UCSD-AML1 (cell line): Measurements from ENCODE around the gene LRMDA.
A peak's percentile ranks its signal among the peaks of the same experiment; 100 is the strongest.
"Not testable (repeated sequence)": the region's sequence is repeated elsewhere in the genome, so short reads cannot be mapped to it uniquely, and the experiment has no call there.

Source experiments
- DNase-seq: peaks from one replicate; lab custom pipeline; 2025; ENCODE audit not compliant: unreplicated experiment; lab: John Stamatoyannopoulos, UW

Gene LRMDA

GRCh38 chr10:76052682-76053503 is 621.5 kb downstream of the LRMDA start:
- DNase-seq = no peak

GRCh38 chr10:76055466-76055865 is 624.0 kb downstream of the LRMDA start:
- DNase-seq = no peak

DNA sequence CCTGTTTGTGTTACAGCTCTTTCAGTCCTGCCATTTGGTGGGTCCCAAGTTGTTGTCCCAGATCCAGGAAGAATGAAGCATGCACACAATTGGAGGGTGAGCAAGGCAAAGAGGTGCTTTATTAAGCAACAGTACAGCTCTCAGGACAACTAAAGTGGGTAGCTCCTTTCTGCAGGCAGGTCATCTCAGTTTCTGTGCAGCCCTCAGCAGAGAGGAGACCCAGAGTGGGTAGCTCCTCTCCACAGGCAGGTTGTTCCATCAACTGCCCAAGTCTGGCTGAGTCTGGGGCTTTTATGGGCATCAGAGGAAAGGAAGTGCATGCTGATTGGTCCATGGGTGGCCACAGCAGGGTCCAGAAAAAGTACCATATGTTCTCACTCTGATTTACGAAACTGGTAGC is 624.5 kb downstream of the LRMDA start:
- DNase-seq = no peak

GRCh38 chr10:76060993-76061392 is 629.6 kb downstream of the LRMDA start:
- DNase-seq = not testable (repeated sequence)

DNA sequence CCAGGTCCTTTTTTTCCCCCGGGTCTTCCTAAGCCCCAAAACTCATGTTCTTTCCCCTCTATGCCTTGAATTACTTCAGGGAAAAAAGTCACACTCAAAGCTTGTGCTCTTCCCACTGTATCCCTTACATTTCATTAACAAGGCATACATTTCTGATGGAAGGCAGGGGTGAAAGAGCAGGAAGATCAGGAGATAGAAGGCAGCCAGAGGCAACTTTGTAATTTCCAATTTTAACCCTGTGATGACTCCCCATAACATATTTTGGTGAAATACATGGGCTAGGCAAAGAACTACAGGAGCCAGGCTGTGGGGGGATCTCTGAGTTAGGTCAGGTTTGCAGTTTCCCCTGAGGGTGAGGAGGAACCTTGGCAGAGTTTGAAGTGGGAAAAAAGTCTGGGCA is 635.0 kb downstream of the LRMDA start:
- DNase-seq = no peak

DNA sequence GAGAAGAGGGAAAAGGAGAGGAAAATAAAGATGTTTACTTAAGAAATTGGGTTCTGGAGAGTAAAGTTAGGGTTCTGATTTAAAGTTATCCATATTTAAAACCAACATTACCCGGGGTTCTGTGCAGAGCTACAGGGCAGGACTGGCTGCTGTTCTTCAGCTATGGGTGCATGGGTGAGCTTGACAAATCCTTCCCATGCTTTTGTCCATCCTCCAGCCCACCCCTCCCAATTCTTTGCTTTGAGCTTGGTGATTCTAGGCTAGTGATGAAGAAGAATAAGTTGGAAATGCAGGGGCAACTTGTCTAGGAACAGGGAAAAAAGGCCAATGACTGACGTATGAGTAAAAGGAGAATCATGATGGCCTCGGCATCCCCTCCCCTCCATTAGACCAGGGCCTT is 636.0 kb downstream of the LRMDA start:
- no peak for DNase-seq

- no peak for DNase-seq
Measured at GRCh38 chr10:76068856-76069255, 637.4 kb downstream of the LRMDA start.

- no peak for DNase-seq
Measured at GRCh38 chr10:76070916-76071315, 639.5 kb downstream of the LRMDA start.

GRCh38 chr10:76071653-76072365 is 640.4 kb downstream of the LRMDA start:
- DNase-seq = no peak

DNA sequence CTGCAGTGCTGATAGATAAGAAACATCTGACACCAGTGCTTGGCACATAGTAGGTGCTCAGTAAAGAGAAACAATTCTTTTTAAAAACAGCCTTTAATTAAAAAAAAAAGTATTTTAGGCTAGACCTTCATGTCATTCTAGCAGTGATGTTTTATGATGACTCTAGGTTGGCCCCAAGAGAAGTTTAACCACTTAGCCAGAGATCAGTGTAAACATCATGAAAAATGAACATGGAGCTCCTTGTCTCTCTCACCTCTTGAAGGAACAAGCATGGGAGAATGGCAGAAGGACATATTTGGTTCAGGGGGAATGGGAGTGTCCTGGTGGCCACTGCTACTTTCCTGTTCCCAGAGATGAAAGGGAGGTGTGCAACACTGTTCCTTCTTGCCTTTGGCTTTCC is 641.0 kb downstream of the LRMDA start:
- no peak for DNase-seq

GRCh38 chr10:76073524-76073923 is 642.1 kb downstream of the LRMDA start:
- no peak for DNase-seq

DNA sequence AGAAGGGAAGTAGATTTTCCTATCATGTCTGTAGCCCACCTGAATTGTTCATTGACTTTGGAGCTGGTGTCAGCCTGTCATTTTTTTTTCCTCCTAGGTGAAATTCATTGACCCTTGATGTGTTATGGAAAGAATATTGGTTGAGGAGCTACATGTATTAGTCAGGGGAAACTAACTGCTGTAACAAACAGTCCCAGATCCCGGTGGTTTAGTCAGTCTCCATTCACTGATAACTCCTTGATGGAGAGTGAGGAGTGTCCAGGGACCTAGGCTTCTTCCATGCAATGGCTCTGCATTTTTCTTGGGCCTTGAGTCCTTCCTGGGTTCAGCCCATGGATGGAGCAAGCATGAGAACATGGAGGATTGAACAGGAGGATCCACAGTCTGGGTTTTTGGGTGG is 643.2 kb downstream of the LRMDA start:
- no peak for DNase-seq

- no peak for DNase-seq
Measured at GRCh38 chr10:76080451-76080850, 649.0 kb downstream of the LRMDA start.

DNA sequence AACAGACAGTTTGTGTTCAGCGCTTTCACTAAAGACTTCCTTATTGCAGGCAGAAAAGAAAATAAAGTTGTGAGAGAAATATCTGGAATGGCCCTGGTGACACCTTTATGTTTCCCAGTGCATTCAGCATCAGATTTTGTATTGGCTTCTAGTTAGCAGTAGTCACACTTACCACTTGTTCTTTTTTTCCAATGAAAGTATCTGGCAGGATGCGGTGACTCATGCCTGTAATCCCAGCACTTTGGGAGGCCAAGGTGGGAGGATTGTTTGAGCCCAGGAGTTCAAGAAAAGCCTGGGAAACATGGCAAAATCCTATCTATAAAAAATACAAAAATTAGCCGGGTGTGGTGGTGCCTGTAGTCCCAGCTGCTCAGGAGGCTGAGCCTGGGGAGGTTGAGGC is 649.6 kb downstream of the LRMDA start:
- no peak for DNase-seq

- DNase-seq = no peak
Measured at GRCh38 chr10:76082232-76082631, 650.8 kb downstream of the LRMDA start.

DNA sequence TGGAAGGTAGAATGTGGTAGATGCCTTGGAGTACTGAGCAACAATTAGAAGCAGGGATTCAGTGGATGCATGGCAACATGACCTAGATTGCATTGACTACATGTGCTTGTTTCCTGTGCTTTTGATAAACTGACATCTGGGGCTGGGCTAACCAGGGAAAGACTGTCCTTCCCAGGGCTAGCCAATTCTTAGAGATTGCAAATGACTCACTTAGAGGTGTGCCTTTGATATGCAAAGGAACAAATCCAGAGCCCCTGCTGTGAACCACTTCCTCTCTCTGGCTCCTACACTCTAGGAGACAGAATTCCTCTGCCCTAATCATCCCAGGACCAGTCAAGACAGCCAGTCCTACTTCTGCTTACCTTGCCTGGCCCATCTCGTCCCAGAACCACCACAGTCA is 651.5 kb downstream of the LRMDA start:
- DNase-seq = no peak

DNA sequence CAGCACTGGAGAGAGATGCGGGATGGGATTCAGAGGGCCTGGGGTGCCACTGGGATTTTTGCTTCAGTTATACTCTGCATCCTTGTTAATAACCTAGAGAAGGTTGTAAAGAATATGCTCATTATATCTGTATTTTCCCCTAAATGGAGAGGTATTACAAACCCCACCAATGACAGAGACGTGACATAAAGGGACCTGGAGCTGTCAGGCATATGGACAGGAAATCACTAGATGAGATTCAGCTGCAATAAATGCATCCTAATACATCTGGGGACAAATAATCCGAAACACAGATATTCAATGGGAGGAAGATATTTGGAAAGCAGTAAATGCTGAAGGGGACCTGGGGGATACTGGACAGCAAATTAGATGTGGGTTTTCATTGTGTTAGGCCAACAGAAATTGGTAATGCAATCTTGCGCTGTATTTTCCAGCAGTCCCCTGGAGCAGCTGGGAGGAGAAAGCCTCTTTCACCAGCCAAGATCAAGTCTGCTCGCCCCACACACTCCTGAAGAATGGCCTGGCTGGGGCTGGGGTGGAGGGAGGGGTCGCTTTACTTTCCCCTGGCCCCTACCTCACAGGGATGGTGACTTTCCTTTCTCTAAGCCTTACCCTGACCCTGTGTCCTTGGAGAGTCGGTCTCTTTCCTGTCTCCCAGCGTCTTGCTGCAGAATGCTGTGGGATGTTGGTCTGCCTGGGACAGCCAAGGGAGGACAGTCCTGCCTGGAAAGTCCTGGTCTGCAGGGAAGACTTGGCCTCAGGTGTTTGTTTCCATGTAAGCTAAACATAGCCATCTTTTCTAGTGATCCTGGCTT is 653.8 kb downstream of the LRMDA start:
- no peak for DNase-seq

DNA sequence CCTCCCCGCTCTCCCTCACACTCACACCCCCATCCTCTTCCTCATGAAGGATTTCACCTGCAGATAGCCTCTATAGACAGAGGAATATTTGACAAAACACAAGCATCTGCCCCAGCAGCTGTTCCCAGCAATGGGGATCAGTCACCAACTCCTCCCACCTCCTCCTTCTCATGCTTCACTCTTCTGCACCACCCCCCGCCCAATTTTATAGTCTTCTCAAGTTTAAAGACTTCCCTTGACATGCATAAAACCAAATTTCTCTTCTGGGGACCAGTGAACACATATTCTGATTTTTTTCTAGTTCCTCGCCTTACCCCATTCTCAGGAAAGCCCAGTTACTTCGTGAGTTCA is 654.4 kb downstream of the LRMDA start:
- no peak for DNase-seq

DNA sequence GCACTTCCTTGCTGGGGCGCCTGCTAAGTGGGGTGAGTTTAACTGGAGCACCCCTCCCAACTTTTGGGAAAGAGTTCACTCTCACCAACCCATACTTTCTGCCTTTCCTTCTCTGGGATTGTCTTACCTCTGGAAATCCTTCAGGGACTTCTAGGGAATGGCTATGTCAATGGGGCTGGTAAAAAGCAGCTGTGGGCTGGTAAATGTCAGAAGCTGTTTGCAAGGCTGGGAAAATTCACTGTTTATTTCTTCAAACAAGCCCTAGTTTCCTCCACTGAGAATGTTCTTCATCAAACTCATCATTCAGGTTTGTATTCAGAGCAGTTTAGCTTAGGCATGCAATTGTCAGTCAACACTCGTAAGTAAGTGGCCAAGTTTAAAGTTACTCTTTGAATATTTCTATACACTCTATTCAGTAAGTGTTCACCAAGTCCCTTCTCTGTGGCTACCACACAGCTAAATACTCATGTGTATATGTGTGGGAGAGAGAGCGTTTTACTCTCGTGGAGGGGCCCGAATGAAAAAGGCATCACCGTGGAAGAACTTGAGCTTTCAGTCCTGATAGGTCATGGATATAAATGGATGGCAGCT is 654.8 kb downstream of the LRMDA start:
- no peak for DNase-seq

- DNase-seq = peak; percentile 72
Measured at GRCh38 chr10:76086761-76087639, 655.6 kb downstream of the LRMDA start.
